OCI-LY1 (cell line): ENCODE measurements around the gene PWP1.
A peak's percentile ranks its signal among the peaks of the same experiment; 100 is the strongest.

Experiments
- H2AFZ ChIP-seq: fragments of 200-600 bp; sonication (generic), shearing (Covaris generic); 2 replicates; pipeline ENCODE4 v1.6.0; 2014; ENCODE audit warnings: antibody characterized with exemption, mild to moderate bottlenecking, low read length
- H3F3A ChIP-seq: fragments of 200-600 bp; sonication (generic), shearing (Covaris generic); 2 replicates; pipeline ENCODE4 v1.6.0; 2014; ENCODE audit warnings: mild to moderate bottlenecking, antibody characterized with exemption, low read length, moderate library complexity; ENCODE audit not compliant: insufficient read depth
- H3K27ac ChIP-seq: fragments of 200-600 bp; sonication (generic); 2 replicates; pipeline ENCODE4 v1.5.1; 2014; ENCODE audit warnings: low read length, mixed run types, mild to moderate bottlenecking, low read depth; ENCODE audit not compliant: poor library complexity, severe bottlenecking
- H3K27me3 ChIP-seq: fragments of 200-600 bp; sonication (generic); 2 replicates; pipeline ENCODE4 v1.6.0; 2014; ENCODE audit warnings: antibody characterized with exemption, mild to moderate bottlenecking, low read length, moderate library complexity; ENCODE audit not compliant: insufficient read depth
- H3K36me3 ChIP-seq: fragments of 200-600 bp; sonication (generic); 2 replicates; pipeline ENCODE4 v1.6.1; 2014; ENCODE audit warnings: mild to moderate bottlenecking, antibody characterized with exemption, low read length, moderate library complexity, mixed read lengths; ENCODE audit not compliant: insufficient read depth
- H3K4me1 ChIP-seq: fragments of 200-600 bp; sonication (generic); 2 replicates; pipeline ENCODE4 v1.5.1; 2014; ENCODE audit warnings: mild to moderate bottlenecking, low read length, moderate library complexity; ENCODE audit not compliant: insufficient read depth, severe bottlenecking
- H3K4me2 ChIP-seq: fragments of 200-600 bp; sonication (generic), shearing (Covaris generic); 2 replicates; pipeline ENCODE4 v1.6.1; 2014; ENCODE audit warnings: low read length
- H3K4me3 ChIP-seq: fragments of 200-600 bp; sonication (generic); 2 replicates; pipeline ENCODE4 v1.5.1; 2014; ENCODE audit warnings: low read length, low read depth, mild to moderate bottlenecking, mixed read lengths; ENCODE audit not compliant: poor library complexity, severe bottlenecking
- H3K79me2 ChIP-seq: fragments of 200-600 bp; shearing (Covaris generic); 2 replicates; pipeline ENCODE4 v1.6.1; 2016; ENCODE audit warnings: mixed run types, low read length, mixed read lengths; ENCODE audit not compliant: insufficient read depth
- H3K9ac ChIP-seq: fragments of 200-600 bp; sonication (generic), shearing (Covaris generic); 2 replicates; pipeline ENCODE4 v1.6.1; 2014; ENCODE audit warnings: mild to moderate bottlenecking, low read length, mixed read lengths
- H3K9me2 ChIP-seq: fragments of 200-600 bp; sonication (generic), shearing (Covaris generic); 2 replicates; pipeline ENCODE4 v1.6.1; 2014; ENCODE audit warnings: low read depth, mild to moderate bottlenecking, low read length, mixed read lengths
- H3K9me3 ChIP-seq: fragments of 200-600 bp; shearing (Covaris generic); 2 replicates; pipeline ENCODE4 v1.6.1; 2014; ENCODE audit warnings: low read length, mixed read lengths
- H4K20me1 ChIP-seq: fragments of 200-600 bp; sonication (generic), shearing (Covaris generic); 2 replicates; pipeline ENCODE4 v1.6.0; 2016; ENCODE audit warnings: mild to moderate bottlenecking, low read length; ENCODE audit not compliant: insufficient read depth
- CTCF ChIP-seq: fragments of 200-600 bp; sonication (generic), shearing (Covaris generic); IDR thresholded peaks from 2 replicates; pipeline ENCODE4 v1.5.1; 2017; ENCODE audit warnings: mild to moderate bottlenecking, antibody characterized with exemption, low read length, moderate library complexity, mixed read lengths
- EZH2 ChIP-seq: fragments of 200-600 bp; sonication (generic), shearing (Covaris generic); IDR thresholded peaks from 2 replicates; pipeline ENCODE4 v1.8.0; 2017; ENCODE audit warnings: borderline replicate concordance, mixed run types, mild to moderate bottlenecking, antibody characterized with exemption, low read length, moderate library complexity, mixed read lengths

The PWP1 gene

GRCh38 chr12:107668320-107669098, 17.1 kb upstream of the PWP1 start:
- H3F3A ChIP-seq: no peaks in the 10 kb centered on the region
- no peak overlapping the region for H3K27ac ChIP-seq
- H3K9ac ChIP-seq: no peak overlapping the region
- H2AFZ ChIP-seq: no peak overlapping the region
- H3K36me3 ChIP-seq: no peaks in the 10 kb centered on the region
- H3K4me1 ChIP-seq: no peaks in the 10 kb centered on the region
- no peak overlapping the region for H3K4me2 ChIP-seq
- no peaks in the 10 kb centered on the region for H3K9me3 ChIP-seq
- H3K27me3 ChIP-seq: no peaks in the 10 kb centered on the region
- no peak for TF ChIP-seq CTCF
- TF ChIP-seq EZH2: no peak
- no peaks in the 10 kb centered on the region for H3K9me2 ChIP-seq
- no peaks in the 10 kb centered on the region for H4K20me1 ChIP-seq
- no peaks in the 10 kb centered on the region for H3K79me2 ChIP-seq
- H3K4me3 ChIP-seq: no peak overlapping the region

GRCh38 chr12:107669946-107670345, 15.7 kb upstream of the PWP1 start:
- no peaks in the 10 kb centered on the region for H3K79me2 ChIP-seq
- no peaks in the 10 kb centered on the region for H3F3A ChIP-seq
- no peaks in the 10 kb centered on the region for H3K36me3 ChIP-seq
- no peaks in the 10 kb centered on the region for H3K9me2 ChIP-seq
- H3K4me1 ChIP-seq: no peaks in the 10 kb centered on the region
- no peaks in the 10 kb centered on the region for H3K27me3 ChIP-seq
- H3K4me3 ChIP-seq: no peak overlapping the region
- no peak overlapping the region for H3K9ac ChIP-seq
- TF ChIP-seq CTCF (no peak), EZH2 (no peak)
- no peak overlapping the region for H3K4me2 ChIP-seq
- H3K27ac ChIP-seq: no peak overlapping the region
- H3K9me3 ChIP-seq: no peaks in the 10 kb centered on the region
- H4K20me1 ChIP-seq: no peaks in the 10 kb centered on the region
- no peak overlapping the region for H2AFZ ChIP-seq

- H3K79me2 ChIP-seq: no peaks in the 10 kb centered on the region
- no peaks in the 10 kb centered on the region for H3K27me3 ChIP-seq
- H3K9ac ChIP-seq: no peak overlapping the region
- no peaks in the 10 kb centered on the region for H3K36me3 ChIP-seq
- no peaks in the 10 kb centered on the region for H3K9me2 ChIP-seq
- H3K27ac ChIP-seq: no peak overlapping the region
- TF ChIP-seq EZH2 (no peak), CTCF (peak; percentile 58)
- no peaks in the 10 kb centered on the region for H3K4me1 ChIP-seq
- no peaks in the 10 kb centered on the region for H3K9me3 ChIP-seq
- H3K4me2 ChIP-seq: no peak overlapping the region
- H3F3A ChIP-seq: no peaks in the 10 kb centered on the region
- no peaks in the 10 kb centered on the region for H4K20me1 ChIP-seq
- H3K4me3 ChIP-seq: no peak overlapping the region
- no peak overlapping the region for H2AFZ ChIP-seq
These were observed 14.5 kb upstream of the PWP1 start for GRCh38 chr12:107670999-107671643.
